ENCODE measurements around the gene MEIS2.

GRCh38 chr15:37050345-37050744 lies 50.0 kb downstream of the MEIS2 start:
- TF ChIP-seq ZBTB7A (IDR thresholded peaks at IDR 0.05; ENCODE audit: low read depth) (no peak), YY1 (IDR thresholded peaks at IDR 0.05; ENCODE audit: low read depth) (no peak), TAF1 (IDR thresholded peaks at IDR 0.05; ENCODE audit: low read depth) (no peak), NFIC (IDR thresholded peaks at IDR 0.05) (no peak), EP300 (IDR thresholded peaks at IDR 0.05; ENCODE audit: borderline replicate concordance) (no peak), FOXM1 (IDR thresholded peaks at IDR 0.05; ENCODE audit: borderline replicate concordance, low read depth) (no peak), CEBPB (IDR thresholded peaks at IDR 0.05) (no peak), RAD21 (IDR thresholded peaks at IDR 0.05; ENCODE audit: low read depth) (no peak), CREB1 (IDR thresholded peaks at IDR 0.05; ENCODE audit: low read depth) (no peak), TCF12 (IDR thresholded peaks at IDR 0.05; ENCODE audit: low read depth) (no peak), EGR1 (IDR thresholded peaks at IDR 0.05) (no peak), REST (IDR thresholded peaks at IDR 0.05; ENCODE audit: low read depth) (no peak), MAX (IDR thresholded peaks at IDR 0.05) (no peak)

Data from Ishikawa (cell line).